ENCODE measurements around the gene RNF138.

- TF ChIP-seq CTCF (conservative IDR thresholded peaks at IDR 0.05; ENCODE audit: low read length), result no peak
- TF ChIP-seq EZH2phosphoT487 (IDR thresholded peaks at IDR 0.05; ENCODE audit: borderline replicate concordance), result no peak
These were observed 5.3 kb downstream of the RNF138 start for GRCh38 chr18:32096946-32097345.
